Transverse colon (tissue), 4 donors: ENCODE data around the gene CTR9. TPM values are rescaled to one million over a fixed set of nuclear protein-coding genes. Genes with fewer than 3 reads are reported as not detected.

ENCODE experiments used
- DNase-seq: peaks from one replicate; pipeline ENCODE4 v3.0.0-alpha.2; 2019
- H3K27ac ChIP-seq, 4 donors: fragments of 200-600 bp; sonication (generic); 2 replicates each; pipeline ENCODE4 v1.5.1; 2016 to 2018; ENCODE audit warnings: inconsistent platforms in 4 of 4
- H3K27me3 ChIP-seq: fragments of 200-600 bp; sonication (generic); 2 replicates; pipeline ENCODE4 v1.5.1; 2017; ENCODE audit warnings: inconsistent platforms
- H3K36me3 ChIP-seq, 4 donors: fragments of 200-600 bp; sonication (generic); 2 replicates each; pipeline ENCODE4 v1.5.1; 2017 to 2019; ENCODE audit warnings: inconsistent platforms in 4 of 4
- H3K4me1 ChIP-seq, 4 donors: fragments of 200-600 bp; sonication (generic); 2 replicates each; pipeline ENCODE4 v1.5.1; 2017 to 2020; ENCODE audit warnings: inconsistent platforms in 4 of 4
- H3K4me3 ChIP-seq, 4 donors: fragments of 200-600 bp; sonication (generic); 1 replicate in 1 of 4; 2 replicates in 3 of 4; pipeline versions ENCODE4 v1.5.1 to v1.6.1; 2017 to 2019; ENCODE audit warnings: inconsistent platforms in 4 of 4
- H3K9me3 ChIP-seq, 2 donors: fragments of 200-600 bp; sonication (generic); 2 replicates each; pipeline ENCODE4 v1.5.1; 2017 to 2019; ENCODE audit warnings: inconsistent platforms in 2 of 2
- EP300 ChIP-seq: sonication (generic); formaldehyde crosslinking; IDR thresholded peaks from one replicate; pipeline ENCODE4 v1.6.1; 2017; ENCODE audit warnings: antibody characterized with exemption, low read depth
- POLR2A ChIP-seq: fragments of 450-650 bp; IDR thresholded peaks from one replicate; pipeline ENCODE4 v1.6.1; 2016; ENCODE audit warnings: antibody characterized with exemption, mild to moderate bottlenecking, moderate library complexity
- POLR2AphosphoS5 ChIP-seq, 3 donors: sonication (generic); formaldehyde crosslinking; IDR thresholded peaks; one replicate each; pipeline ENCODE4 v1.6.1; 2016; ENCODE audit warnings: antibody characterized with exemption in 3 of 3
- WGBS, 2 donors: methylation state at CpG; one replicate each; pipeline ENCODE4 v1.1.5; 2018; ENCODE audit warnings: low coverage in 1 of 2; 5-methylcytosine and 5-hydroxymethylcytosine counted together
- in situ Hi-C, 4 donors: fragments of 200-750 bp; cut with MboI; loops; one replicate each; pipeline versions ENCODE4 v1.15.0 to v1.15.1; 2017; ENCODE audit warnings: low sequenced_read_pairs in 3 of 4, low pct_ligation_motif_present in 1 of 4, low pct_unique_long_range_greater_than_20kb in 1 of 4
- intact Hi-C: fragments of 100-400 bp; cut with DNase I; formaldehyde crosslinking; loops from one replicate; pipeline ENCODE4 v1.15.1; 2023; ENCODE audit warnings: low total_unique reads
- total RNA-seq, 4 donors: library from RNA; depleted of rRNA; stranded (reverse); fragments of >200 nt; gene quantifications; one replicate each; pipeline ENCODE4 v1.1.0, GENCODE V29; 2016
- TF ChIP-seq, protein P1 (sequence below), 5 experiments: fragments of 200-600 bp in 3 of 5; fragments of 450-650 bp in 2 of 5; sonication (generic) in 3 of 5; IDR thresholded peaks; 1 replicate in 2 of 5; 2 replicates in 3 of 5; pipeline ENCODE4 v1.5.1; 2016 to 2017; ENCODE audit warnings: antibody characterized with exemption in 5 of 5, inconsistent platforms in 3 of 5, mild to moderate bottlenecking in 2 of 5, moderate library complexity in 1 of 5

The CTR9 gene
- total RNA-seq, 4 donors from 2014 or later = 21.3 to 41.2 (median 25.5) TPM

DNA sequence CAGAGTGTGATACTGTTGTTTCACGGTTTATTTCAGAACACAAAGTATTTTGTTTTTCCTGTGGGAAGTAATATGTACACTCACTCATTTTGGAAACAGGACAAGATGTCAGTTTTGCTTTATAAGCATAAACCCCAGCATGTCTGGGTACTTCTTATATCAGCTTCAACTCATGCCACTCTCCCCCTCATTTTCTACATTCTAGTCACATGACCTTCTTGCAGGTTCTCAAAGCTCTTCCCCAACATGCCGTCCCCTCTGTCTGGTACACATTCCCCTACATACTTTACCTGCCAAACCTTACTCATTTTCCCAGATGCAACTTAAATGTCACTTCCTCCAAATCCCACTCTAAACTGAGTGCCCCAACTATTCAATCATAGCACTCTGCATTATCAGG is 1.6 kb upstream of the CTR9 start:
- TF ChIP-seq EP300 (no peak), POLR2AphosphoS5 (IDR thresholded peaks at IDR 0.05) (no peak), POLR2A (no peak)
- TF ChIP-seq, protein P1, sequence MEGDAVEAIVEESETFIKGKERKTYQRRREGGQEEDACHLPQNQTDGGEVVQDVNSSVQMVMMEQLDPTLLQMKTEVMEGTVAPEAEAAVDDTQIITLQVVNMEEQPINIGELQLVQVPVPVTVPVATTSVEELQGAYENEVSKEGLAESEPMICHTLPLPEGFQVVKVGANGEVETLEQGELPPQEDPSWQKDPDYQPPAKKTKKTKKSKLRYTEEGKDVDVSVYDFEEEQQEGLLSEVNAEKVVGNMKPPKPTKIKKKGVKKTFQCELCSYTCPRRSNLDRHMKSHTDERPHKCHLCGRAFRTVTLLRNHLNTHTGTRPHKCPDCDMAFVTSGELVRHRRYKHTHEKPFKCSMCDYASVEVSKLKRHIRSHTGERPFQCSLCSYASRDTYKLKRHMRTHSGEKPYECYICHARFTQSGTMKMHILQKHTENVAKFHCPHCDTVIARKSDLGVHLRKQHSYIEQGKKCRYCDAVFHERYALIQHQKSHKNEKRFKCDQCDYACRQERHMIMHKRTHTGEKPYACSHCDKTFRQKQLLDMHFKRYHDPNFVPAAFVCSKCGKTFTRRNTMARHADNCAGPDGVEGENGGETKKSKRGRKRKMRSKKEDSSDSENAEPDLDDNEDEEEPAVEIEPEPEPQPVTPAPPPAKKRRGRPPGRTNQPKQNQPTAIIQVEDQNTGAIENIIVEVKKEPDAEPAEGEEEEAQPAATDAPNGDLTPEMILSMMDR (IDR thresholded peaks at IDR 0.05) = no peak
- in situ Hi-C loops = loop anchor here in 2 of 4 donors (25.0 kb wide), 3 partner anchors 187 to 987 kb away; partner anchors contain the start of genes LYVE1 (in 1 of the 2) and RNF141 (in 1 of the 2)

DNA sequence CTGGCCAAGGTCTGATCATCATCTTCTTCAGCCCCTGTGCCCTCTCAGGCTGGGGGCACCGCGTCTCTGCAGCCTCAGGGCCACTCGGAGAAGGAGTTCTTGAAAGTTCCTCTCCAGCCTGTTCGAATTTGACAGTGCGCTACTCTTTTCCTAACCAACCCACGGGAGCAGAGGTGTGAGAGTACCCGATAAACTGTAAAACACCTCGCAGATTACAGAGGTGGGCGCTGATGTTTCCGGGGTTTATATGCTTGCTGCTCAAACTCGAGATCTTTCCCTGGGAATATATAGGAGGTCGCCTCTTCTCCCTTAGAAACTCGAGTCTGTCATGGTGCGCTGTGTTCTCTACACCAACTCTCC is 515 bp downstream of the CTR9 start:
- 0% methylated on average over 6 to 14 of the region's 14 CpGs for WGBS, 2 donors

More for the DNA sequence above, 1.6 kb upstream of the CTR9 start:
- Histone ChIP-seq H3K27me3 (no peaks in the 10 kb centered on the region), H3K36me3 (peaks cover 0 to 11% (median 0%) of the 10 kb centered on the region in 4 donors), H3K4me1 (peaks cover 5 to 24% (median 15%) of the 10 kb centered on the region in 4 donors), H3K27ac (no peak overlapping the region), H3K9me3 (no peaks in the 10 kb centered on the region), H3K4me3 (no peak overlapping the region)
- 60 to 78% methylated on average over 1 to 2 of the region's 2 CpGs for WGBS, 2 donors
- no peak for DNase-seq
- intact Hi-C loops = no loop called here

DNA sequence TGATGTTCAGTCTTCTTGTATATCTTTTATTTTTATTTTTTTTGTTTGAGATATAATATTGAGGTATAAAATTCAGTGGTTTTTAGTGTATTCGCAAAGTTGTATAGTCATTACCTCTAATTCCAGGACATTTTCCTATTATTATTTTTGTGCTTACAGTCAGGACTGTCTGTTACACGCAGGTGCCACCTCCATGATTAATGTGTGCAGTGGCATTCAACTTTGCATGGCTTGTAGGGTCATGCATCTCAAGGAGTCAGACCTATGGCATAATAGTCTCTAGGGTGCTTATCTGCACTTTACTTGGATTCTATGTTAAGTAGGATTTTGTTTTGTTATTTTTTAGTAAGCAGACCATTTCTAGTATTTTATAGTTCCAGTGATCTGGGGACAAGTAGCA is 1.0 kb downstream of the CTR9 start:
- no peaks in the 10 kb centered on the region for H3K27me3 ChIP-seq
- no peak for TF ChIP-seq POLR2AphosphoS5 (IDR thresholded peaks at IDR 0.05)
- TF ChIP-seq EP300 = no peak
- TF ChIP-seq, protein P1 (IDR thresholded peaks at IDR 0.05) = no peak
- no peak for TF ChIP-seq POLR2A
- peaks cover 5 to 24% (median 15%) of the 10 kb centered on the region in 4 donors for H3K4me1 ChIP-seq
- H3K9me3 ChIP-seq = no peaks in the 10 kb centered on the region
- intact Hi-C loops = no loop called here
- no peak for DNase-seq
- in situ Hi-C loops = no loop called here
- WGBS, 2 donors = 13 to 38% methylated on average over 2 of the region's 2 CpGs
- peaks cover 0 to 36% (median 11%) of the 10 kb centered on the region in 4 donors for H3K36me3 ChIP-seq
- peak overlapping the region; percentile 68 to 79 (median 73) for H3K4me3 ChIP-seq
- H3K27ac ChIP-seq = peak overlapping the region in 3 of 4 donors; percentile 94 to 96 (median 96)

More for the DNA sequence above, 515 bp downstream of the CTR9 start:
- DNase-seq = no peak
- H3K36me3 ChIP-seq = peaks cover 0 to 31% (median 8%) of the 10 kb centered on the region in 4 donors
- no peaks in the 10 kb centered on the region for H3K27me3 ChIP-seq
- H3K4me1 ChIP-seq = peaks cover 5 to 24% (median 15%) of the 10 kb centered on the region in 4 donors
- peak overlapping the region; percentile 68 to 79 (median 73) for H3K4me3 ChIP-seq
- intact Hi-C loops (no loop called here), in situ Hi-C loops (no loop called here)
- no peaks in the 10 kb centered on the region for H3K9me3 ChIP-seq
- TF ChIP-seq, protein P1 (IDR thresholded peaks at IDR 0.05) = no peak
- no peak for TF ChIP-seq POLR2A
- peak overlapping the region; percentile 94 to 96 (median 96) for H3K27ac ChIP-seq

DNA sequence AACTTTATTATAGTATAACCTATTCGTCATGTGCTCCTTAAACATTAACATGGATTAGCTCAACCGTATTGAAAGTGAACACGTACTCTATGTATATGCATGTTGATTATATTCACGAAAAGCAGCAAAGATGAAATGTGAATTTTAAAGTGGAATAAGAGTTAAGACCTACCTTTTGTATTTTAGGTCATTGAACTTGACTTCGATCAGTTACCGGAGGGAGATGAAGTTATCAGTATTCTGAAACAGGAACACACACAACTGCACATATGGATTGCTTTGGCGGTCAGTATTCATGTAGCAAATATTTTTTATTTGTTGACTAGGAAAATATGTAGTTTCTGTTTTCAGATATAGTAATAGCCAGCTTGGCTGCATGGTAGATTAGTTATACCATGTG is 1.4 kb downstream of the CTR9 start:
- 48 to 62% methylated on average over 7 of the region's 7 CpGs for WGBS, 2 donors
- no peak overlapping the region for H3K27ac ChIP-seq

More for the DNA sequence above, 1.4 kb downstream of the CTR9 start:
- Histone ChIP-seq H3K27me3 (no peaks in the 10 kb centered on the region), H3K4me1 (peaks cover 5 to 24% (median 15%) of the 10 kb centered on the region in 4 donors), H3K36me3 (peaks cover 0 to 41% (median 13%) of the 10 kb centered on the region in 4 donors), H3K4me3 (peak overlapping the region in 1 of 4 donors; percentile 68), H3K9me3 (no peaks in the 10 kb centered on the region)
- no peak for DNase-seq
- intact Hi-C loops = no loop called here
- TF ChIP-seq, protein P1 (IDR thresholded peaks at IDR 0.05) = no peak
- TF ChIP-seq EP300 (no peak), POLR2AphosphoS5 (IDR thresholded peaks at IDR 0.05) (no peak), POLR2A (no peak)
- in situ Hi-C loops = no loop called here
